ENCODE results near the gene GNB3. TPM values are rescaled to one million over a fixed set of nuclear protein-coding genes. Genes with fewer than 3 reads are reported as not detected.

The GNB3 gene
- total and polyA plus RNA-seq, 9 of the 15 experiments (the other 6 are each of a cell fraction or from before 2014, with no cell fraction given): 1.4 to 5.8 (median 2.0) TPM

DNA sequence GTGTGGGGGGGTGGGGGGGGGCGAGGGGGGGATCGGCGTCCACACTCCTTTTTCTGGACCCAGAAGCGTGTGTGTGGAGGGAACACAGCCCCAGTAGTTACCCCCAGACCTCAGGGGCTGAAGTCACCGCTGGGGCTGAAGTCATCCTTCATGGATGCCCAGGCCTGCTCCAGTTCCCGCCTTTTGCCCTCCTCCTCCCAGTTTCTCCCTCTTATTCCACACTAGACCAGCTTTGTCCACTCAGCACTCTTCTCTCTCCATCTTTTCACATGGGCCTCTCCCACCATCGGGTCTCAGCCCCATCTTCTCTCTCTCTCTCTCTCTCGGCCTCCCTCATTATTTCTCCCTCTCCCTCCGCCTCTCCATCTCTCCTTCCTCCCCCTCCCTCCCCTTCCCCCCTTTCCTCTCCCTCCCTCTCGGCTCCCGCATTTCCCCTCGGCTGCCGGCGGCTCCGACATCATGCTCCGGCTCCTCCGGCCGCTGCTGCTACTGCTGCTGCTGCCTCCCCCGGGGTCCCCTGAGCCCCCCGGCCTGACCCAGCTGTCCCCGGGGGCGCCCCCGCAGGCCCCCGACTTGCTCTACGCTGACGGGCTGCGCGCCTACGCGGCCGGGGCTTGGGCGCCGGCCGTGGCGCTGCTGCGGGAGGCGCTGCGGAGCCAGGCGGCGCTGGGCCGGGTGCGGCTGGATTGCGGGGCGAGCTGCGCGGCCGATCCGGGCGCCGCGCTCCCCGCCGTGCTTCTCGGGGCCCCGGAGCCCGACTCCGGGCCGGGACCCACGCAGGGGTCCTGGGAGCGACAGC, 12.5 kb upstream of the GNB3 start, which contains the start of gene P3H3 (continued):
- TF ChIP-seq, protein P1, sequence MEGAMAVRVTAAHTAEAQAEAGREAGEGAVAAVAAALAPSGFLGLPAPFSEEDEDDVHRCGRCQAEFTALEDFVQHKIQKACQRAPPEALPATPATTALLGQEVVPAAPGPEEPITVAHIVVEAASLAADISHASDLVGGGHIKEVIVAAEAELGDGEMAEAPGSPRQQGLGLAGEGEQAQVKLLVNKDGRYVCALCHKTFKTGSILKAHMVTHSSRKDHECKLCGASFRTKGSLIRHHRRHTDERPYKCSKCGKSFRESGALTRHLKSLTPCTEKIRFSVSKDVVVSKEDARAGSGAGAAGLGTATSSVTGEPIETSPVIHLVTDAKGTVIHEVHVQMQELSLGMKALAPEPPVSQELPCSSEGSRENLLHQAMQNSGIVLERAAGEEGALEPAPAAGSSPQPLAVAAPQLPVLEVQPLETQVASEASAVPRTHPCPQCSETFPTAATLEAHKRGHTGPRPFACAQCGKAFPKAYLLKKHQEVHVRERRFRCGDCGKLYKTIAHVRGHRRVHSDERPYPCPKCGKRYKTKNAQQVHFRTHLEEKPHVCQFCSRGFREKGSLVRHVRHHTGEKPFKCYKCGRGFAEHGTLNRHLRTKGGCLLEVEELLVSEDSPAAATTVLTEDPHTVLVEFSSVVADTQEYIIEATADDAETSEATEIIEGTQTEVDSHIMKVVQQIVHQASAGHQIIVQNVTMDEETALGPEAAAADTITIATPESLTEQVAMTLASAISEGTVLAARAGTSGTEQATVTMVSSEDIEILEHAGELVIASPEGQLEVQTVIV (CRISPR knock-in tag; IDR thresholded peaks at IDR 0.05; ENCODE audit: borderline replicate concordance): no peak
- TF ChIP-seq, protein P2, sequence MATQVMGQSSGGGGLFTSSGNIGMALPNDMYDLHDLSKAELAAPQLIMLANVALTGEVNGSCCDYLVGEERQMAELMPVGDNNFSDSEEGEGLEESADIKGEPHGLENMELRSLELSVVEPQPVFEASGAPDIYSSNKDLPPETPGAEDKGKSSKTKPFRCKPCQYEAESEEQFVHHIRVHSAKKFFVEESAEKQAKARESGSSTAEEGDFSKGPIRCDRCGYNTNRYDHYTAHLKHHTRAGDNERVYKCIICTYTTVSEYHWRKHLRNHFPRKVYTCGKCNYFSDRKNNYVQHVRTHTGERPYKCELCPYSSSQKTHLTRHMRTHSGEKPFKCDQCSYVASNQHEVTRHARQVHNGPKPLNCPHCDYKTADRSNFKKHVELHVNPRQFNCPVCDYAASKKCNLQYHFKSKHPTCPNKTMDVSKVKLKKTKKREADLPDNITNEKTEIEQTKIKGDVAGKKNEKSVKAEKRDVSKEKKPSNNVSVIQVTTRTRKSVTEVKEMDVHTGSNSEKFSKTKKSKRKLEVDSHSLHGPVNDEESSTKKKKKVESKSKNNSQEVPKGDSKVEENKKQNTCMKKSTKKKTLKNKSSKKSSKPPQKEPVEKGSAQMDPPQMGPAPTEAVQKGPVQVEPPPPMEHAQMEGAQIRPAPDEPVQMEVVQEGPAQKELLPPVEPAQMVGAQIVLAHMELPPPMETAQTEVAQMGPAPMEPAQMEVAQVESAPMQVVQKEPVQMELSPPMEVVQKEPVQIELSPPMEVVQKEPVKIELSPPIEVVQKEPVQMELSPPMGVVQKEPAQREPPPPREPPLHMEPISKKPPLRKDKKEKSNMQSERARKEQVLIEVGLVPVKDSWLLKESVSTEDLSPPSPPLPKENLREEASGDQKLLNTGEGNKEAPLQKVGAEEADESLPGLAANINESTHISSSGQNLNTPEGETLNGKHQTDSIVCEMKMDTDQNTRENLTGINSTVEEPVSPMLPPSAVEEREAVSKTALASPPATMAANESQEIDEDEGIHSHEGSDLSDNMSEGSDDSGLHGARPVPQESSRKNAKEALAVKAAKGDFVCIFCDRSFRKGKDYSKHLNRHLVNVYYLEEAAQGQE (IDR thresholded peaks at IDR 0.05; ENCODE audit: borderline replicate concordance): peak; percentile 26; the same call in 1 of the 2 replicates
- TF ChIP-seq, protein P2 (CRISPR knock-in tag; IDR thresholded peaks at IDR 0.05; ENCODE audit: low read depth): no peak
- TF ChIP-seq RB1 (IDR thresholded peaks at IDR 0.05; ENCODE audit: low read depth) (peak; percentile 53; the same call in 1 of the 2 replicates), MTA1 (IDR thresholded peaks at IDR 0.05; ENCODE audit: borderline replicate concordance) (peak; percentile 17; the same call in 1 of the 2 replicates), CHD1 (IDR thresholded peaks at IDR 0.05; ENCODE audit: low read length) (peak; percentile 37), LCOR (CRISPR knock-in tag; IDR thresholded peaks at IDR 0.05) (no peak), ZNF232 (CRISPR knock-in tag; IDR thresholded peaks at IDR 0.05) (no peak), LARP7 (IDR thresholded peaks at IDR 0.05) (no peak)
- TF ChIP-seq, protein P3, sequence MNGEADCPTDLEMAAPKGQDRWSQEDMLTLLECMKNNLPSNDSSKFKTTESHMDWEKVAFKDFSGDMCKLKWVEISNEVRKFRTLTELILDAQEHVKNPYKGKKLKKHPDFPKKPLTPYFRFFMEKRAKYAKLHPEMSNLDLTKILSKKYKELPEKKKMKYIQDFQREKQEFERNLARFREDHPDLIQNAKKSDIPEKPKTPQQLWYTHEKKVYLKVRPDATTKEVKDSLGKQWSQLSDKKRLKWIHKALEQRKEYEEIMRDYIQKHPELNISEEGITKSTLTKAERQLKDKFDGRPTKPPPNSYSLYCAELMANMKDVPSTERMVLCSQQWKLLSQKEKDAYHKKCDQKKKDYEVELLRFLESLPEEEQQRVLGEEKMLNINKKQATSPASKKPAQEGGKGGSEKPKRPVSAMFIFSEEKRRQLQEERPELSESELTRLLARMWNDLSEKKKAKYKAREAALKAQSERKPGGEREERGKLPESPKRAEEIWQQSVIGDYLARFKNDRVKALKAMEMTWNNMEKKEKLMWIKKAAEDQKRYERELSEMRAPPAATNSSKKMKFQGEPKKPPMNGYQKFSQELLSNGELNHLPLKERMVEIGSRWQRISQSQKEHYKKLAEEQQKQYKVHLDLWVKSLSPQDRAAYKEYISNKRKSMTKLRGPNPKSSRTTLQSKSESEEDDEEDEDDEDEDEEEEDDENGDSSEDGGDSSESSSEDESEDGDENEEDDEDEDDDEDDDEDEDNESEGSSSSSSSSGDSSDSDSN (IDR thresholded peaks at IDR 0.05; ENCODE audit: borderline replicate concordance in 1 of 2, low read depth in 2 of 2, low read length in 2 of 2): peak in 1 of 2 experiments; percentile 36; a peak in 1 of 4 replicates

Measured in K562 (cell line).